GM18519 (cell line): ENCODE measurements around the gene PCBP2.
"Not testable (repeated sequence)": the region's sequence is repeated elsewhere in the genome, so short reads cannot be mapped to it uniquely, and the experiment has no call there.

Experiments
- ATAC-seq: cut with Tn5 transposase; IDR thresholded peaks from one replicate; pipeline ENCODE4 v1.9.1; 2021; ENCODE audit warnings: mild to moderate bottlenecking, moderate library complexity; ENCODE audit not compliant: unreplicated experiment, low FRiP score

Gene PCBP2

DNA sequence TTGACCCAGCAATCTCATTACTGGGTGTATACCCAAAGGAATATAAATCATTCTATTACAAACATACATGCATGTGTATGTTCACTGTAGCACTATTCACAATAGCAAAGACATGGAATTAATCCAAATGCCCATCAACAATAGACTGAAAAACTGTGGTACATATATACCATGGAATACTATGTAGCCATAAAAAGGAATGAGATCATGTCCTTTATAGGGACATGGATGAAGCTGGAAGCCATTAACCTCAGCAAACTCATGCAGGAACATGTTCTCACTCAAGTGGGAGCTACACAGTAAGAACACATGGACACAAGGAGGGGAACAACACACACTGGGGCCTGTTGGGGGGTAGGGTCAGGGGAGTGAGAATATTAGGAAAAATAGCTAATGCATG is 12.3 kb upstream of the PCBP2 start:
- not testable (repeated sequence) for ATAC-seq

DNA sequence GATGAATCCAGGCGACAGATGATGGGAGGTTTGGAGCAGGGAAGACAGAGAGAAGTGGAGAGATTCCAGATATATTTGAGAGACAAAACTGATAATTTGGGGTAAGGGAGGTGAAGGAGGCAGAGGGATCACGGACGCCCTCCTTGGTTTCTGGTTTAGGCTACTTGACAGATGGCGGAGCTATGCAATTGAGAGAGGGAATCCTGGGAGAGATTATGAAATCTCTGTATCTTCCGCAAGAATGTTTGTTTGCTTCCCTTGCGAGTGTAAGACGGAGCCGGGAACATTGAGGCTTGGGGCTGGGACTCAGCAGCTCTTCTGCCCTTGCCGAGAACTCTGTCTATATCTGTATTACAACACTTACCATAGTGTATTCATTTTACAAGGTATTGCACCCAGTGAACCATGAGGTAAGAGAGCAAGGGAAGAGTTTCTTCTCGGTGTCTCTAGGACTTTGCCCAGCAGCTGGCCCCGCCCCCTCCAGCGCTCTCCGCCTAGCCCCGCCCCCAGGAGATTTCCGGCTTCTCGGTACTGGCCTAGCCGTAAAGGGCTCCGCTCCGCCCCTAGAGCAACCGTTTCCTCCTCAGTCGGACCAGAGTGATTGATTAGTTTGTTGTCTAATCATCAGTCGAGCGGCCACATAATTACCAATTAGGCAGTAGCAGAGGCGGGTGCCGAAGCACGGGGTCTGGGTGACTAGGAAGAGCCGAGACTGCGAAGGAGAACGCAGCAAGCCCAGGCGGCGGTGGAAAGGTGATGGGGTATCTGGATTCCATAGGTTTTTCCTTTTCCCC is 10.7 kb upstream of the PCBP2 start, which contains the start of gene PRR13:
Gene PRR13 (plus strand): TSS at position 695 of the 794 bp plus-strand sequence. CDS start 981 bp downstream, outside the sequence.
- ATAC-seq = peak; percentile 93

DNA sequence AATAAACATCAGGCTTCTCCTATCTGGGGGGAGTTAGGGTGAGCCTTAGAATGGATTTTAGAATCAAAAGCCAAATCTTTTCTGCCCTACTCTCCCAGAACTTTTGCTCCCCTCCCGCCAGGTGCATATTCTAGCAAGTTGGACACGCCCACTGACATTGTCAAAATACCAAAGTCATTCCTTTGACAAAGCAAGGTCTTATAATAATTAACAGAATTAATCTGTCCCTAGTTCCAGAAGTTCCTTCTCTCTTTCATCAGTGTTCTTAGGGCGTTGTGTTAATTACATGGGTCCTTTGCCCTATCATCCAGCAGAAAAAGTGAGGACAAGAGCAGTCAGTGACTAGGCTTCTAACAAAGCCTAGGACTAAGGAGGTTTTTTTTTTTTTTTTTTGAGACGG is 7.9 kb upstream of the PCBP2 start:
- no peak for ATAC-seq

DNA sequence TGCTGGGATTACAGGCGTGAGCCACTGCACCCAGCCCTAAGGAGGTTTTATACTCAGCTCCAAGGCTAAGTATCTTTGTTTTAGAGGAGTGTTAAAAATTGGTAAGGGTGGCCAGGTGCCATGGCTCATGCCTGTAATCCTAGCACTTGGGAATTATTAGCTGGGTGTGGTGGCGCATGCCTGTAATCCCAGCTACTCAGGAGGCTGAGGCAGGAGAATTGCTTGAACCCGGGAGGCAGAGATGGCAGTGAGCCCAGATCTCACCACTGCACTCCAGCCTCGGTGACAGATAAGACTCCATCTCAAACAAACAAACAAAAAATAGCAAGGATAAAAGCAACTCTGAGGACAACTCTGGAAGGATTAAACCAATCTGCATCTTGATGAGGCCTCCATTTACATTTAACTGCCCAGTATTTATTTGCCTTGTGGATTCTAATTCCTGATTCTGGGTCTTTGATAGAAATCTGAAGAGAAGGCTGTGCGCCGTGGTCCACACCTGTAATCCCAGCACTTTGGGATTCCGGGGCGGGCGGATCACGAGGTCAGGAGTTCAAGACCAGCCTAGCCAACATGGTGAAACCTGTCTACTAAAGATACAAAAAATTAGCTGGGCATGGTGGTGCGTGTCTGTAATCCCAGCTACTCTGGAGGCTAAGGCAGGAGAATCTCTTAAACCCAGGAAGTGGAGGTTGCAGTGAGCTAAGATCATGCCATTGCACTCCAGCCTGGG is 7.1 kb upstream of the PCBP2 start:
- ATAC-seq = not testable (repeated sequence)

DNA sequence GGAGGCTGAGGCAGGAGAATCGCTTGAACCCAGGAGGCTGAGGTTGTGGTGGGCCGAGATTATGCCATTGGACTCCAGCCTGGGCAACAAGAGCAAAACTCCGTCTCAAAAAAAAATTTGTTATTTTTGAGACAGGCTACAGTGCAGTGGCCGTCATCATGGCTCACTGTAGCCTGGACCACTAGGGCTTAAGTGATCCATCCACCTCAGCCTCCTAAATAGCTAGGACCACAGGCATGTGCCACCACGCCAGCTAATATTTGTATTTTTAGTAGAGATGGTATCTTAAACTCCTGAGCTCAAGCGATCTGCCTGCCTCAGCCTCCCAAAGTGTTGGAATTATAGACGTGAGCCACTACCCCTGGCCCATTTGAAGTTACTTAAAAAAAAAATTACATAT is 966 bp upstream of the PCBP2 start:
- ATAC-seq = no peak

DNA sequence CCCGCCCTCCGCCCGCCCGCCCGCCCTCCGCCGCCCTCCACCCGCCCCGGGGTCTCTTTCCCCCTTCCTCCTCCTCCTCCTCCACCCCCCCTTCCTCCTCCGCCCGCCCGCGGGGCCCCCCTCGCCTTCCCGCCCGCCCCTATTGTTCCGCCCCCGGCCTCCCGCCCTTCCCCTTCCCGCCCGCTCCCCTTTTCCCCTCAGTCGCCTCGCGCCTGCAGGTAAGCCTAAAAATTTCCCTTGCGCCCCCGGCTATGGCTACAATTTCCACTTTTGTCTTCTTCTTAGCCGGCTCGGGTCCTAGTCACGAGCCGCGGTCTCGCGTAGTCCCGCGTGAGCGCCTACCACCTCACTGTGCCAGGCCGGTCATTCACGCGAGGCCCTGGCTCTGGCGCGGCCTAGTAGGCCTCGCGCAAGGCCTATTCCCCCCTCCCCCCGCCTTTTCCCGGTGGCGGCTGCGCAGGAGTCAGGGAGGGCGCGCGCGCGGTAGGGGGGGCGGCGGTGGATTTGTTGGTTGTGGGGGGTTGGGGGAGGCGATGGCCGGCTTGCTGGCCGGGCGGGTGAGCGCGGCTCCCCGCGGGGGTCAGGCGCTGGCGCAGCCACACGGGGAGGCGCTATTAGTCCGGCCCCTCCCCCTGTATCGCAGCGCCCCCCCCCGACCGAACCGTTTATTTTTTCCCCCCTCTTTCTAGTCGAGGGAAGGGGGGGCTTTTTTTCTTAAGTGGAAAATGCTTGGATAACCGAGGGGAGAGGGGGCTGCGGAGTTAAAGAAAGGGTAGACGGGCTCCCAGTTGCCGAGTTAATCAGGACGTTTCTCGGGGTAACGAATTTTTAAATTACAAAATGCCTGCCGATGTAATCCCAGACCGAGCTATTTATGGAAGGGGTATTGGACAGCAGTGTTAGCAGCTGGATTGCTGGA is 516 bp downstream of the PCBP2 start:
- ATAC-seq = no peak

DNA sequence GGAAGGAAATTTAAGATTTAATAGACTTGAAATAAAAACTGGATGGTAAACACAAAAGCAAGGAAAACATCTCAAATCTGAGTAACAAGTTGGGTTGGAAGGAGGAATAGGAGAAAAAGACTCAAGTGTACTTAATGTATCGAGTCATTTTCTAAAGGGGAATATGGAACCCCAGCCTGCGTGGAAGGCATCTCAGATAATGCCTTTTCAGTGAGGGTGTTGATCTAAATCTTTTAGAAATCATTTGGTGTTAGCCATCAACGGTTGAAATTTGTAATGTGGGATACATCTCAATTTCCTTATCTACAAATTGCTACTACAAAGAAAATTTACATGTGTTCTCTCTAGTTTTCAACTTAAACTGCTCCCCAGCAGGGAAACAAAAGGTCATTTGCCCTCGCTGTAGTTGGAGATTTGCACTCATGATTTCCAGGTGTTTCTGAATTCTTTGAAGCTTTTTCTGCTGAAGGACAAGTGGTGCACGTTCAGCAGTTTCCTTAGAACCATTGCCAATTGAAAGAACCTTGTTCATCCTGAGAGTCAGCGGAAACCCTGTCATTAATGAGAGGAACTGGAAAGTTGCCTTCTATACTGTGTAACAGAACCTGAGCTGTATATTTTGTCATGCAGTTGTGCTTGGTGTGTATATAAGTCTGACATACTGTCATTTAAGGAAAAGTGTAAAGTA is 2.2 kb downstream of the PCBP2 start:
- no peak for ATAC-seq

DNA sequence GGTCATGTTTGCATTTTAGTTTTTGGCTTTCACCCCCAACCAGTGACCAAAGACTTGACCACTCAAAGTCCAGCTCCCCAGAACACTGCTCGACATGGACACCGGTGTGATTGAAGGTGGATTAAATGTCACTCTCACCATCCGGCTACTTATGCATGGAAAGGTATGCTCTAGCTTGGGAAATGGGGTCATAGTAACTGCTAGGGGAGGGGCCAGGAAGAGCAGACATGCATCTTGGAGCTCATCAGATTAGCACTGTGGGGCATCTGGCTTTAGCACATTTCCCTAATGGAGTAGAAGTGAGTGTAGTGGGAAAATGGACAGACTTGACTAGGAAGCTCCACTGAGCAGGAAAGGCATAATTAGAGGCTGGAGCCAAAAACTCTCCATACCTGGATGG is 2.8 kb downstream of the PCBP2 start:
- ATAC-seq = no peak

DNA sequence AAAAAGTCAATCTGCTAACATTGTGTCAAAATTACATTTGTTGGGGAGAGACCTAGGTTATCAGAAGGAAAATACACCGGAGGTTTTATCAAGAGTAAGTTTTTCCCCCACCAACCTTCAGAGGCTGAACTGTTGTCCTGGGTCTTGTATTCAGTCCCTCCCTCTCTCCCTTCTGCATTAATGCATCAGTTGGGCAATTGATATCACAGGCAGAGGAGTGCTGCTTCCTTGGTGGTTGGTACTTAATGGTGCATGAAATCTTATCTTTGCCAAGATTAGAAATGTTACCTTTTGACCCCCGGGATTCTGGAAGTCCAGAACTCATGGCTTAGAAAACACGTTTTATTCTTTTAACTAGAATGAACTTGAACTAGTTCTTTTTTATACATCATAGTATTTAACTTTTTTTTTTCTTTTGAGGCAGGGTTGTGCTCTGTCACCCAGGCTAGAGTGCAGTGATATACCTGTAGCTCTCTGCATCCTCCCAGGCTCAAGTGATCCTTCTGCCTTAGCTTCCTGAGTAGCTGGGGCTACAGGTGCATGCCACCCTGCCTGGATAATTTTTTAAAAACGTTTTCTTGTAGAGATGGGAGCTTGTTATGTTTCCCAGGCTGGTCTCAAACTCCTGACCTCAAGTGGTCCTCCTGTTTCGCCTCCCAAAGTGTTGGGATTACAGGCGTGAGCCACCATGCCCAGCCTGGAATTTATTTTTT is 4.9 kb downstream of the PCBP2 start:
- ATAC-seq = no peak

DNA sequence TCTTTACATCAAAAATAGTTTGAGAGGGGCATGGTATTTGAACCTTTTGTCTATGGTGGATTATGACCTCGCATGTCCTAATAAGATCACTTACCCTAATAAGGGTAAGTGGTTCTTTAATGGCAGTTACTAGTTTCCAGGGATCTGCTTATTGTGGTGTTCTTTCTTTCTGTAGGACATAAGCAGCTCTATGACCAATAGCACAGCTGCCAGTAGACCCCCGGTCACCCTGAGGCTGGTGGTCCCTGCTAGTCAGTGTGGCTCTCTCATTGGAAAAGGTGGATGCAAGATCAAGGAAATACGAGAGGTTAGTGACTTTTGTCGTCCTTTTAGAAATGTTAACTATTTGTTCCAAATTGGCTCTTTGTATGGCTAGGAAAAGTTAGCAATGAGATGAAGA is 7.2 kb downstream of the PCBP2 start:
- ATAC-seq = no peak

DNA sequence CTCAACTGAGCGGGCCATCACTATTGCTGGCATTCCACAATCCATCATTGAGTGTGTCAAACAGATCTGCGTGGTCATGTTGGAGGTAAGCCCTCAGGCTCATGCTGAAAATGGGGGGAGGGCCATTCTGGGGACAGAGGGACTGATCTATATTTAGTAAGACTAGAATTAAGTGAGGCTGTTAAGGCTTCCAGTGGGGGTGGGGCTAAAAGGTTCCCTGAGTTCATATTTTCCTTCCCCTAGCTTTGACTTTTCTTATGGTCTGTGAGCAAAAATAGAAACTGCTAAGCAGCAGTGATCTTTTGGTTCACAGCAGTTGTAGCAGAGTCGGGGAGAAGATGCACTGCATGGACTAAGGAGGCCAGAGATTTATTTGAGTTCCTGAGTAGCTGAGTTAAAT is 9.2 kb downstream of the PCBP2 start:
- no peak for ATAC-seq

DNA sequence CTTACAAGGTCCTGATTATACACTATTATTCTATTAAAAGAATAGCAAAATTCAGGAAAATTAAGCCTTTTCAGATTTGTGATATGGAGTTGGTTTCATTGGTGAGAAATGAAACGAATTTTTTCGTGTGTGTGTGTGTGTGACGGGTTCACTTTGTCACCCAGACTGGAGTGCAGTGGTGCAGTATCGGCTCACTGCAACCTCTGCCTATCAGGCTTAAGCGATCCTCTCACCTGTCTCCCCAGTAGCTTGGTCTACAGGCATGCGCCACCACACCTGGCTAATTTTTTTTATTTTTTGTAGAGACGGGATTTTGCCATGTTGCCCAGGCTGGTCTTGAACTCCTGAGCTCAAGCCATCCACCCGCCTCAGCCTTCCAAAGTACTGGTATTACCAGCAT is 9.7 kb downstream of the PCBP2 start:
- ATAC-seq = no peak

DNA sequence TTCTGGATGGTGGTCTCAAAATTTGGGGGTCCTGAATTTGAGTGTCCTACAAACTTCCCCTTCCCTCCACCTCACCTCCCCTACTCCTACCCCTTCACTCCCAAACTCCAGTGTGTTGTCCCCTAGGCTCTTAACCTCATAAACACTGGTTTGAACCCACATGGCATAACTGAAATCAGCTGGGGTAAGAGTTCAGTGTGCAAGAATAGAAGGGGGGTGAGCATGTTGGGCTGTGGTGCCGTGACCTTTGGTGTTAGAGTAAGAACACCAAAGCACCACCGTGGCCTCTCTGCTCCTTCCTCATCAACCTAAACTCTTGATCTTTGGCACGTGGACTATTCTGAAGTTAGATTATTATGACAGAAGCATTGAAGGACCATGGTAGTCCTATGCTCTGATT is 11.0 kb downstream of the PCBP2 start:
- no peak for ATAC-seq

DNA sequence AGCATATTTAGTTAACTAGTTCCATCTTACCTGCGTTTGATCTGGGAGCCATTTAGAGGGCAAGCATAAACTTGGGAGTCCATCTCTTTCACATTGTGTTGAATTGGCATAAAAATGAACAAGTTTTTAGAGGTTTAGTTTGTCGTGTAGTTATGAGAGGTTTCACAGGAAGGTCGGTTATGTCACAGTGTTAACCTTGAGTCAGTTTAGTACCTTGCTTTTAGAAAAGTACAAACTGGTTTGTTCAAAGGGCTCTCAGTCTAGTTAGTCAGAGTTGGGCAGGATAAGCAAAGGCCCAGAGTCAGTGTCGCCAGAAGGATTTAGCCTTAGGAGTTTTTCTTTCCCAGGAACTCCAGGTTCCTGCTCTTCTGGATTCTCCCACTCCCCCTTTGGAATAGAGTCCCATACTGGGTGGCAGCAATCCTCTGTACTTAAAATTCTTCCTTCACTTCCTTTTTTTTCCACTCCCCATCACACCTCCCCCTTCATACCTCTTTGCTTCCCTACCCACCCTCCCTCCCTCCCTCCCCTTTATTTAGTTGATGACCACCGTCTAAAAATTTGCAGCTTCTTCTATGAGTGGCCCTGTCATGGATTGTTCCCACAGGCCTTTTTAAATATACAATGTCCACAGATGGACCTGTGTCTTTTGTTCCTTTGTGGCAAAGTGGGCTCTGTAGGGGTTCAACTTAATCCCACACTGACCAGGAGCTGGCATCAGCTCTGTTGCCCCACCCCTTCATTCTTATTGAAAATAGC is 12.1 kb downstream of the PCBP2 start:
- ATAC-seq = no peak

DNA sequence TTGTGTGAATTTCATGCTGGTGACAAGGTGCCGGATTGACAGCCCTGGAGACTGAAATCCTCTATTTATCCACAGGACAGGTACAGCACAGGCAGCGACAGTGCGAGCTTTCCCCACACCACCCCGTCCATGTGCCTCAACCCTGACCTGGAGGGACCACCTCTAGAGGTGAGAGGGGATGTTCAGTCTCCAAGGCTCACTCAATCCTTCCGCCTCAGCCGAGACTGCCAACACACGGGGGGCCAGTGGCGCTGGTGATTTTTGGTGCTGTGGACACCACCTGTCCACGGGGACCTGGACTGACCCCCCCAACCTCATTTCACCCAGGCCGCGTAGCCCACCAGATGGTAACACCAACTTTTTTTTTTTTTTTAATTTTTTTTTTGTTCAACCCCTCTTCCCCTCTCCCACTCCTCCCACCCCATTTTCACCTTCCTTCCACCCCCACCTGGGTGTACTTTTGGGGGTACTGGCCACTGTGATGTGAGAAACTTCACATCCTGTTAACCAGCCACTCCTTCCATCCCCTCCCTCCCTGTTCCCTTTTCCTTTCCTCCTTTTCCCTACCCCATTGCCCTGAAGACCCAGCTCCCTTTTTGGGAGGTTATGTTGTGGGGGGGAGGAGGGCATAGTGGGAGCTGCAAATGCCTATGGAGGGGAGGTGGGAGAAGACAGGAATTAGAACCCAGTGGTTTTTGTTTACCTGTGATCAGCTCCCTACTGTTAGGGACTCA is 12.9 kb downstream of the PCBP2 start:
- ATAC-seq = no peak

DNA sequence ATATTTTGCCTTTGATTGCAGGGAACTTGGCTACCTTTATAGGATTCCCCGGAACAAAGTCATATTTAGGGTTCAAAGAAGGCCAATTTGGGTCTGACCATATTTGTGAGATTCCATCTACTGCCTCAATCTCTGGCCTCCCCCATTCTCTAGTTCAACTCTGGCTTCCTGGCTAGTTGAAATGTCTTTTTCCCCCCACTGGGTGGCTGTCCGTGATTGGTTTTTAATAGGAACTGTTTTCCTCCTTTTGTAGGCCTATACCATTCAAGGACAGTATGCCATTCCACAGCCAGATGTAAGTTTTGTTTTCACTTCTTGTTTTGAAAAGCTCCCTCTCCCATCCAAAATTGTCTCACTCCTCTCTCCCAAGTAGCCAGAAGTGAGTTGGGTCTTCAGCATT is 13.8 kb downstream of the PCBP2 start:
- no peak for ATAC-seq

DNA sequence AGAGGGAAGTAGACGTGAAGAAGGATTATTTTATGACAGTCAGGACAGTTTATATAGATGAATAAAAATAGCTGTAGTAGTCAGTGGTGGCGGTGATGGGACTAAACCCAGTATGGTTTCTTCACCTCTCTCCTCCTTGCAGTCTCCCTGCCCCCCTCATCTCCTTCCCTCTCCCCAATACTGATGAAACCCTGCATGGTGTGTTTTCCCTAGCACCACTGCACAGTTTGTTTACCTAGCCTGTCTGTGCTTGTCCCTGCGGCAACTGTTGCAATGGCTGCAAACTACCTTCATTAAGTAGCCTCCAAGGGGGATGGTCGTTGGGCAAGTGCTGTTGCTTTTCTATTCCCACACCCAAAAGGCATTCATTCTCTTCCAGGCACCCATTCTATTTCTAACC is 14.7 kb downstream of the PCBP2 start:
- no peak for ATAC-seq

DNA sequence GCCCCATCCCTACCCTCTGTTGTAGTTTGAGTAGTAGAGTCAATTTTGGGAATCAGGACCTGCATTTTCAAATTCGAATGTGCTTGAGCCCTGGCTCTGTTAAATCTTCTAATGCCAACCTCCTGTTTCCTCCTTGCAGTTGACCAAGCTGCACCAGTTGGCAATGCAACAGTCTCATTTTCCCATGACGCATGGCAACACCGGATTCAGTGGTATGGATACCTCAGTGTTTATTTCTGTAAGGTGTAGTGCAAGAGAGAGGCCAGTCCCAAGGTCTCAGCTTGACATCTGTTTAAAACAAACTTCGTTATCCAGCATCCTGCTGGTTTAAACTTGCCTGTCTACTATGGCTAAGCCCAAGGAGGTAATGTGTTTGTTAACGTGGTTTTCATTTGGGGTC is 15.2 kb downstream of the PCBP2 start:
- no peak for ATAC-seq
